Measurements from ENCODE around the gene CHML.

GRCh38 chr1:241648159-241648558, 8.0 kb upstream of the CHML start:
- TF ChIP-seq POLR2AphosphoS5 (IDR thresholded peaks at IDR 0.05; ENCODE audit: insufficient read depth in 1 of 2, low read depth in 1 of 2) (no peak), CTCF (IDR thresholded peaks at IDR 0.05) (no peak)

Measured in vagina (tissue), 2 donors.